ENCODE data around the gene PLPPR3.

- TF ChIP-seq LEF1 (IDR thresholded peaks at IDR 0.05; ENCODE audit: borderline replicate concordance) (no peak), FOXA1 (IDR thresholded peaks at IDR 0.05) (no peak), PKNOX1 (IDR thresholded peaks at IDR 0.05) (no peak), ZNF384 (IDR thresholded peaks at IDR 0.05) (no peak), FOXM1 (IDR thresholded peaks at IDR 0.05; ENCODE audit: borderline replicate concordance) (no peak)
Measured at GRCh38 chr19:843836-844545, 22.2 kb upstream of the PLPPR3 start.
